Uterus (tissue), 4 donors: ENCODE results near the gene TAPBP. TPM values are rescaled to one million over a fixed set of nuclear protein-coding genes. Genes with fewer than 3 reads are reported as not detected.

Source experiments
- DNase-seq, 2 donors: peaks; one replicate each; pipeline ENCODE4 v3.0.0-alpha.2; 2019 to 2020
- H3K27ac ChIP-seq, 2 donors: fragments of 200-600 bp; sonication (generic); 1 replicate in 1 of 2; 2 replicates in 1 of 2; pipeline ENCODE4 v1.5.1; 2016 to 2018
- H3K27me3 ChIP-seq, 2 donors: fragments of 200-600 bp; sonication (generic); one replicate each; pipeline ENCODE4 v1.5.1; 2018 to 2019; ENCODE audit warnings: control low read depth in 1 of 2
- H3K36me3 ChIP-seq, 2 donors: fragments of 200-600 bp; sonication (generic); one replicate each; pipeline ENCODE4 v1.5.1; 2019; ENCODE audit warnings: control low read depth in 1 of 2
- H3K4me1 ChIP-seq, 2 donors: fragments of 200-600 bp; sonication (generic); one replicate each; pipeline ENCODE4 v1.5.1; 2018 to 2019; ENCODE audit warnings: control low read depth in 1 of 2
- H3K4me3 ChIP-seq, 2 donors: fragments of 200-600 bp; sonication (generic); 1 replicate in 1 of 2; 2 replicates in 1 of 2; pipeline ENCODE4 v1.5.1; 2018 to 2019; ENCODE audit warnings: mild to moderate bottlenecking in 1 of 2
- H3K9me3 ChIP-seq, 2 donors: fragments of 200-600 bp; sonication (generic); one replicate each; pipeline ENCODE4 v1.5.1; 2019; ENCODE audit warnings: control low read depth in 1 of 2
- CTCF ChIP-seq, 4 experiments: fragments of 200-600 bp in 2 of 4; fragments of 450-650 bp in 2 of 4; sonication (generic) in 2 of 4; IDR thresholded peaks; one replicate each; pipeline ENCODE4 v1.5.1; 2016 to 2019; ENCODE audit warnings: antibody characterized with exemption in 4 of 4, mild to moderate bottlenecking in 2 of 4, moderate library complexity in 1 of 4
- POLR2A ChIP-seq, 2 donors: fragments of 450-650 bp; IDR thresholded peaks; one replicate each; pipeline ENCODE4 v1.6.1; 2016; ENCODE audit warnings: antibody characterized with exemption in 2 of 2, mild to moderate bottlenecking in 1 of 2, moderate library complexity in 1 of 2
- intact Hi-C: fragments of 100-400 bp; cut with DNase I; formaldehyde crosslinking; loops from one replicate; pipeline ENCODE4 v1.15.1; 2023; ENCODE audit warnings: low total_unique reads
- total RNA-seq, 4 donors: library from RNA; depleted of rRNA in 3 of 4; stranded (reverse); fragments of >200 nt in 3 of 4; gene quantifications; one replicate each; pipeline versions ENCODE4 v1.1.0 to v1.2.4, GENCODE V29; 2014 to 2023
- donor health status: DM: yes; HTN: yes; CAD: no.

TAPBP gene
- total RNA-seq, 4 donors from 2014 or later, result 17.6 to 83.9 (median 41.4) TPM

DNA sequence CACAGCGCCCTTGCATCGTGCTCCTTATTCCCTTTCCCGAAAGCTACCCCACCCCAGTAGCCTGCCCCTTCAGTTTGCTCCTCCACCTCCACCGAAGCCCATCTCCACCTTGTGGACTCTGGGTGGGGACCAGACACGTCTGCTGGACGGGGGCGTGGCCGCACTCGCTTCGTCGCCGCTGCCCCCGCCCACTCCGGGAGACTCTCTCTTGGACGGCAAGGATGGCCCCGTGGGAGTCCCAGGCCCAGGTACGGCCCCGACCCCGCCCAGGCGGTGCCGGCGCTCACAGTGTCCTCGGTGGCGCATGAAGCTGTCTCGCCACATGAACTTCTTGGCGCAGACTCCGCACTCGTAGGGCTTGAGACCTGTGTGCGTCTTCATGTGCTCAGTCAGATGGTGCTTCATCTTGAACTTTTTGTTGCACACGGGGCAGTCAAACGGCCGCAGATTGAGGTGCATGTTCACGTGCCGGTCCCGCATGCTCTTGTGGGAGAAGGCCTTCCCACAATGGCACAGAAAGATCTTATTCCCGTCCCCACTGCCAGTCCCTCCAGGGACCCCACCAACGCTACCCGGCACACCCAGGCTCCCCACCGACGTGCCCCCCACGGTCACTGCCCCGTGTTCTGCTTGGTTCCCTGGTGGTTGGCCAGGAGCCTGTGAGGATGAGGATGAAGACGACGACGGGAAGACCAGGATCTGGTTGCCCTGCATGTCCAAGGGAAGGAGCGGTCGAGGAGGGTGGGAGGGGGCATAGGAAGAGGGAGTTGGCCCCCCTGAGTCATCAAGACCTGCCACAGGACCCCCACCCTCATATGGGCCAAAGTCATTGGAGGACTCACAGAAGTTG is 1.3 kb upstream of the TAPBP start:
- Histone ChIP-seq H3K4me1 (peaks cover 0 to 5% of the 10 kb centered on the region in 2 donors), H3K9me3 (no peaks in the 10 kb centered on the region), H3K4me3 (peak overlapping the region; percentile 77 to 90), H3K27me3 (no peaks in the 10 kb centered on the region), H3K27ac (peak overlapping the region; percentile 96 to 98), H3K36me3 (no peaks in the 10 kb centered on the region)
- TF ChIP-seq CTCF (IDR thresholded peaks at IDR 0.05) (no peak), POLR2A (IDR thresholded peaks at IDR 0.05) (no peak)
- intact Hi-C loops, result no loop called here
- DNase-seq, result peak in 1 of 2 donors; percentile 63

DNA sequence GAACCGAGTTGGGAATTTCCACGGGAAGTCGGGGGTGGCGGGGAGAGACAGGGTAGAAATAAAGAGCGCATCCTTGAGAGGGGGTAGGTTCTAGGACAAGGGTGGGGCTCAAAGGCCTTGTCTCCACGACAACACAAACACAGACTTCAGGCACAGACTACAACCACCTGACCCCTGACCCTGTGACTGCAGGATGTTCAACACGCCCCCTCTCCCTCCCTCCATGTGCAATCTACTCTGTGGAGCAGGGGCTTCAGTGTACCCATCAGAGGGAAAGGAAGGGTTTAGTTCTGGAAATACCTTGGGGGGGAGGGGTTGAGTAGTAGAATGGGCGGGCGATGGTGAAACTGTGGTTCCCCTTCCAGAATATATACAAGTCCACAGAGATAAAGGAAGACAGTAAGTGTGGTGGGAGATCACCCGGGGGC is 651 bp upstream of the TAPBP start:
- intact Hi-C loops, result no loop called here
- H3K27ac ChIP-seq, result peak overlapping the region; percentile 96 to 98
- H3K4me1 ChIP-seq, result peaks cover 0 to 5% of the 10 kb centered on the region in 2 donors
- H3K4me3 ChIP-seq, result peak overlapping the region; percentile 77 to 90
- H3K9me3 ChIP-seq, result no peaks in the 10 kb centered on the region
- H3K27me3 ChIP-seq, result no peaks in the 10 kb centered on the region
- no peak for TF ChIP-seq POLR2A (IDR thresholded peaks at IDR 0.05)
- no peak for TF ChIP-seq CTCF (IDR thresholded peaks at IDR 0.05)
- H3K36me3 ChIP-seq, result no peaks in the 10 kb centered on the region
- DNase-seq, result peak; percentile 75 to 85

DNA sequence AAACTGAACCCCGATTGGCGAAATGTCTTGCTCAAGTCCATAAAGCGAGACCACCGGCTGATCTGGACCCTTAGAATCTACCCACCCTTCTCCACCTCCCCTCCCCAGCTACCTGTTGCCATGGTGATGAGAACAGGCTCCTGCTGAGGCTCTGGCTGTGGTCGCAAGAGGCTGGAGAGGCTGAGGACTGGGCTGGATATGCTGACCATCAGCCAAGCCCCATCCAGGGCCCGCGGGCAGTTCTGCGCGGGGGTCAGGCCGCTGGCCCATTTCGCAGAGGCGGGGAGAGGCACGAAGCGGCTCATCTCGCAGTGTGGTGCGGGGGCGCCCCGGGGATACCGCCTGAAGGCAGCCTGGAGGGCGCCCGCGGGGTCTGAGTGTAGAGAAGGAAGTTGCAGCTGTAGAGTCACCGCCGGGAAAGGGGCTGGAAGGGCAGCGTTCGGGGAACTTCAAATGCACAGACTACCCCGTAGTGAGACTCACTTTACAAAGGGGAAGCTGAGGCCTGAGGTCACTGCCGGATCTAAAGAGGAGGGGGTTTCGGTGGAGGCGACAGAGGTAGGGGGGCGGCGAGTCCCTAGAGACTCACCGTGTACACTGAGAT is 671 bp downstream of the TAPBP start:
- Histone ChIP-seq H3K27me3 (no peaks in the 10 kb centered on the region), H3K4me1 (peaks cover 0 to 5% of the 10 kb centered on the region in 2 donors), H3K27ac (peak overlapping the region; percentile 96 to 98), H3K9me3 (no peaks in the 10 kb centered on the region), H3K4me3 (peak overlapping the region; percentile 77 to 90), H3K36me3 (no peaks in the 10 kb centered on the region)
- no peak for DNase-seq
- intact Hi-C loops, result no loop called here
- TF ChIP-seq POLR2A (IDR thresholded peaks at IDR 0.05), result no peak
- TF ChIP-seq CTCF (IDR thresholded peaks at IDR 0.05), result no peak

- H3K9me3 ChIP-seq, result no peaks in the 10 kb centered on the region
- H3K27me3 ChIP-seq, result no peaks in the 10 kb centered on the region
- TF ChIP-seq POLR2A (IDR thresholded peaks at IDR 0.05) (no peak), CTCF (IDR thresholded peaks at IDR 0.05) (no peak)
- no peaks in the 10 kb centered on the region for H3K36me3 ChIP-seq
- intact Hi-C loops, result no loop called here
- DNase-seq, result peak; percentile 68 to 77
- H3K27ac ChIP-seq, result peak overlapping the region; percentile 96 to 98
- peaks cover 0 to 5% of the 10 kb centered on the region in 2 donors for H3K4me1 ChIP-seq
- H3K4me3 ChIP-seq, result peak overlapping the region; percentile 77 to 90
Observed at GRCh38 chr6:33312361-33313104, 1.3 kb downstream of the TAPBP start.
